Testis (tissue), 2 donors: Measurements from ENCODE around the gene UPP1.

ENCODE experiments used
- CTCF ChIP-seq, 3 experiments: fragments of 450-650 bp in 2 of 3; fragments of 200-600 bp in 1 of 3; sonication (generic) in 1 of 3; IDR thresholded peaks; one replicate each; pipeline ENCODE4 v1.5.1; 2016 to 2019; ENCODE audit warnings: antibody characterized with exemption in 3 of 3, mild to moderate bottlenecking in 2 of 3, moderate library complexity in 1 of 3
- POLR2A ChIP-seq: fragments of 450-650 bp; IDR thresholded peaks from one replicate; pipeline ENCODE4 v1.6.1; 2017; ENCODE audit warnings: antibody characterized with exemption, mild to moderate bottlenecking, moderate library complexity

DNA sequence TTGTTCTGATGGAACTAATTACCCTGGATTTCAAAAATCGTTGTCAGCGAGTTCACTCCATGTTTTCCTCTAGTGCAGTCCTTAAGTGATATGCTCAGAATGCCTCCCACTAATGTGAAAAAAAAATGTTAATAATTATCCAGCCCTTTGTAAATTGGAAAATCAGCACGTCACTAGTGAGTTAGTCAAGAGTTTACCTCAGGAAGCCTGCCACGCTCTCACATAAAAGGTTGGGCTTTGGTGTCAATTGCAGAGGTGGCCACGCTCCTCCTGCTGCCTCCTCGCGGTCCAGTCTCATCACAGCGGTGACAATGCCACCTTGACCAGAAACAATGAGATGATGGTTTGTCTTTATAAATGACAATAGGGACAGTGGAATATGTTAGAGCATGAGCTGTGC lies 22.5 kb downstream of the UPP1 start:
- TF ChIP-seq CTCF (IDR thresholded peaks at IDR 0.05) (no peak), POLR2A (no peak)
